ENCODE measurements around the gene HSPA1A. TPM values are rescaled to one million over a fixed set of nuclear protein-coding genes. Genes with fewer than 3 reads are reported as not detected.

Gene HSPA1A
- total and polyA plus RNA-seq, 9 of the 15 experiments (the other 6 are each of a cell fraction or from before 2014, with no cell fraction given) = 2.2 to 273 (median 107) TPM

GRCh38 chr6:31827286-31828079 lies 12.1 kb downstream of the HSPA1A start, which contains the start of gene HSPA1B:
TSS of gene HSPA1B (plus strand) at chr6:31827738. CDS start at chr6:31827951, 213 bp downstream.
- ATAC-seq = peak; percentile 86
- TF ChIP-seq RAD51 (IDR thresholded peaks at IDR 0.05; ENCODE audit: borderline replicate concordance, low read depth) (no peak), PHF20 (IDR thresholded peaks at IDR 0.05; ENCODE audit: partially characterized antibody) (no peak), ZKSCAN8 (CRISPR knock-in tag; IDR thresholded peaks at IDR 0.05) (no peak), HEY1 (CRISPR knock-in tag; IDR thresholded peaks at IDR 0.05; ENCODE audit: borderline replicate concordance) (peak; percentile 95), ZBTB8A (IDR thresholded peaks at IDR 0.05; ENCODE audit: partially characterized antibody) (no peak), TAL1 (IDR thresholded peaks at IDR 0.05) (no peak), ZNF75A (CRISPR knock-in tag; IDR thresholded peaks at IDR 0.05) (peak; percentile 57; the same call in 1 of the 2 replicates), TAF15 (IDR thresholded peaks at IDR 0.05; ENCODE audit: low read depth, low read length) (no peak), HMG20A (CRISPR knock-in tag; conservative IDR thresholded peaks at IDR 0.05) (no peak; the same call in 1 of the 2 replicates), MCM3 (IDR thresholded peaks at IDR 0.05) (no peak), E2F8 (IDR thresholded peaks at IDR 0.05; ENCODE audit: low read depth, partially characterized antibody) (no peak), TEAD2 (tag; IDR thresholded peaks at IDR 0.05) (no peak), CBX5 (IDR thresholded peaks at IDR 0.05; ENCODE audit: borderline replicate concordance, low read depth) (no peak), SIX5 (IDR thresholded peaks at IDR 0.05; ENCODE audit: borderline replicate concordance in 1 of 2, insufficient read depth in 1 of 2, low read depth in 1 of 2, low read length in 2 of 2) (no peak; a peak in 1 of 4 replicates), THAP12 (CRISPR knock-in tag; IDR thresholded peaks at IDR 0.05) (peak; percentile 98), NR2C2 (CRISPR knock-in tag; IDR thresholded peaks at IDR 0.05) (no peak), NR2C2 (tag; IDR thresholded peaks at IDR 0.05) (no peak)

More at GRCh38 chr6:31827286-31828079, 12.1 kb downstream of the HSPA1A start, which contains the start of gene HSPA1B:
- peaks cover 41% of the 10 kb centered on the region in 2 experiments for H3K4me1 ChIP-seq (replicated peaks in 1 of 2; ENCODE audit: control insufficient read depth in 2 of 2, insufficient read depth in 2 of 2, low read length in 2 of 2)
- no peaks in the 10 kb centered on the region for H3K9me1 ChIP-seq (ENCODE audit: control insufficient read depth, insufficient read depth, low read length)
- intact Hi-C loops (cut with micrococcal nuclease) = loop anchor here (1.0 to 10.0 kb wide), 5 partner anchors 32 to 347 kb away; partner anchors contain the start of genes AGPAT1, ATP6V1G2, DDAH2 and NFKBIL1
- in situ Hi-C loops (cut with MboI) = no loop called here
- peak within 1 kb of the TSS; percentile 78 for H3K27ac ChIP-seq (ENCODE audit: extremely low read depth, low read depth, low read length)
- no peaks in the 10 kb centered on the region for H3K27me3 ChIP-seq (ENCODE audit: control insufficient read depth in 2 of 2, insufficient read depth in 2 of 2, low read length in 2 of 2)
- FAIRE-seq = peak; percentile 98
- H2AFZ ChIP-seq (ENCODE audit: low read depth, low read length) = peak within 1 kb of the TSS; percentile 87
- peak; percentile 99 to 100 (median 100) for DNase-seq (ENCODE audit: extremely low read depth in 1 of 4, low spot score in 3 of 4)
- peak within 1 kb of the TSS; percentile 56 for H3K4me3 ChIP-seq
- under 1% methylated on average over 51 of the region's 56 CpGs for WGBS (ENCODE audit: insufficient coverage, low coverage, missing lambda C conversion rate)
- ChIA-PET CTCF (ENCODE audit: low intra/inter-chr PET ratio) (no interaction called here), POLR2A (interaction anchor here (0.6 to 6.4 kb wide), 59 partner anchors 10 to 1444 kb away, joined by 3 to 93 read pairs (median 4); partner anchors contain the start of genes ABHD16A, BAG6, C6orf47 and CLIC1)
- H3K9ac ChIP-seq (ENCODE audit: insufficient read depth in 1 of 2, low read depth in 2 of 2, low read length in 2 of 2) = peak within 1 kb of the TSS; percentile 70 to 97
- peaks cover 5% of the 10 kb centered on the region; the same call in 1 of the 2 replicates for H4K20me1 ChIP-seq (replicated peaks; ENCODE audit: control insufficient read depth, insufficient read depth, low read length)
- peaks cover 18% of the 10 kb centered on the region; the same call in 2 of the 3 replicates for H3K36me3 ChIP-seq (ENCODE audit: control insufficient read depth, insufficient read depth, low read length)
- peak within 1 kb of the TSS; percentile 90 for H3K4me2 ChIP-seq (ENCODE audit: insufficient read depth, low read length)
- no peaks in the 10 kb centered on the region for H3K9me3 ChIP-seq (replicated peaks; ENCODE audit: control insufficient read depth, insufficient read depth, low read depth, low read length)
- peaks cover 53% of the 10 kb centered on the region for H3K79me2 ChIP-seq (ENCODE audit: control insufficient read depth, insufficient read depth, low read length)
- BruUV-seq (replicated peaks) = no TSS peak
